Smooth muscle cell of bladder (primary cell): ENCODE results near the gene ST3GAL3. TPM values are rescaled to one million over a fixed set of nuclear protein-coding genes. Genes with fewer than 3 reads are reported as not detected.

ENCODE experiments used
- total RNA-seq: library from RNA; depleted of rRNA; stranded (reverse); fragments of >200 nt; gene quantifications from 2 replicates; pipeline ENCODE4 v1.2.3, GENCODE V29; 2014

Gene ST3GAL3, protein sequence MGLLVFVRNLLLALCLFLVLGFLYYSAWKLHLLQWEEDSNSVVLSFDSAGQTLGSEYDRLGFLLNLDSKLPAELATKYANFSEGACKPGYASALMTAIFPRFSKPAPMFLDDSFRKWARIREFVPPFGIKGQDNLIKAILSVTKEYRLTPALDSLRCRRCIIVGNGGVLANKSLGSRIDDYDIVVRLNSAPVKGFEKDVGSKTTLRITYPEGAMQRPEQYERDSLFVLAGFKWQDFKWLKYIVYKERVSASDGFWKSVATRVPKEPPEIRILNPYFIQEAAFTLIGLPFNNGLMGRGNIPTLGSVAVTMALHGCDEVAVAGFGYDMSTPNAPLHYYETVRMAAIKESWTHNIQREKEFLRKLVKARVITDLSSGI
- 16.1 and 25.0 TPM in 2 replicates for total RNA-seq

DNA sequence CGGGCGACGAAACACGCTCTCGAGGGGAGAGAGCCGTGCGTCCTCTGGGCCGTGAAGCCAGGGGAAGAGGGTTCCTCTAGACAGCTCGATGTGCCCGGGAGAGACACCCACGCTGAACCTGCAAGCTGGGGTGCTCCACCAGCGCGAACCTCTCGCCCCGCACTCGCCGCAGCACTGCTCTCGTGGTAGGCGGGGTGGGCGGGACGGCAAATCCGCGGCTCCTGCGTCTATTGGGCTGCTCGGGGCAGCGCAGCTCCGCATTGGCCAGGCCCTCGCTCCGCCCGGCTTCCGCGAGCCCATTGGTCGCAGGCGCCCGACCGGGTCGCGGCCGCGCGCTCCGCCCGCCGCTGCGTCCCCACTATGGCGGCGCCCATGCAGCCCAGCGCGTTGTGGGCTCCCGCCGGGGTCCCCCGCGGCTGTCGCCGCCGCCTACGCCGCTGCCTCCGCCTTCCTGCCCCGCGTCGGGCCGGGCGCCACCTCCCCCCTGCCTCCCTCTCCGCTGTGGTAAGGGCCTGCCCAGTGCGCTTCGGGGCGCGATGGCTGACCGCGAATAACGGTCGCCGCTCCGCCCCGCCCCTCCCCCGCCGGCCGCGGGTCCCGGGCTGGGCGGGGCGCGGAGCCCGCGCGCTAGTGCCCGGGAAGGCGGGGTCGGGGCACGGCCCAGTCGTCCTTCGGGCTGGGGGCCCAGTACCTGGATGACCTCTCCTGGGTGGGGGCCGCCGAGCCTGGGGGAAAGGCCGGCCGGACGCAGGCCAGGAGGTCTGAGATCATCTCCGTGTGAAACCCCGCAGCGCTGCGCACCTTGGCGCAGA is at the start of gene ST3GAL3:
Gene ST3GAL3 (plus strand): TSS at position 347 of the 812 bp plus-strand sequence. CDS start 28,727 bp downstream, outside the sequence.

DNA sequence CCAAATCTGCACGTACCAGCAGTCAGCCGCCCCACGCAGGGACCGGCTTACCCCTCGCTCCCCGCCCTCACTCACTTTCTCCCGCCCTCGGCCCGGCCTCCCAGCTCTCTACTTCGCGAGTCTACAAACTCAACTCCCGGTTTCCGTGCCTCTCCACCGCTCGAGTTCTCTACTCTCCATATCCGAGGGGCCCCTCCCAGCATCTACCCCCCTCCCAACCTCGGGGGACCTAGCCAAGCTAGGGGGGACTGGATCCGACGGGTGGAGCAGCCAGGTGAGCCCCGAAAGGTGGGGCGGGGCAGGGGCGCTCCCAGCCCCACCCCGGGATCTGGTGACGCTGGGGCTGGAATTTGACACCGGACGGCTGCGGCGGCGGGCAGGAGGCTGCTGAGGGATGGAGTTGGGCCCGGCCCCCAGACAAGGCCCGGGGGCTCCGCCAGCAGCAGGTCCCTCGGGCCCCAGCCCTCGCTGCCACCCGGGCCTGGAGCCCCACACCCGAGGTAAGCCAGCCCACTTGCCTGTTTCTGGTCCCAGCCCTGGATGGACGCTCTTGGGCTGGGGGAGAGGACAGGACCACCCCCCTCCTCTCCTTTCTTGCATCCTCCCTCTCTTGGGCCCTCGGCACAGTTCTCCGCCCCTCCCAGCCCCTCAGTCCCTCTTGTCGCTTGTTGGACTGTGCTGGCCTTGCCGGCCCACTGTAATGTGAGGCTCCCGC is 226.2 kb downstream of the ST3GAL3 start, which contains the start of gene ARTN:
Gene ARTN (plus strand): TSS at position 416 of the 715 bp plus-strand sequence. CDS start 1,856 bp downstream, outside the sequence.

DNA sequence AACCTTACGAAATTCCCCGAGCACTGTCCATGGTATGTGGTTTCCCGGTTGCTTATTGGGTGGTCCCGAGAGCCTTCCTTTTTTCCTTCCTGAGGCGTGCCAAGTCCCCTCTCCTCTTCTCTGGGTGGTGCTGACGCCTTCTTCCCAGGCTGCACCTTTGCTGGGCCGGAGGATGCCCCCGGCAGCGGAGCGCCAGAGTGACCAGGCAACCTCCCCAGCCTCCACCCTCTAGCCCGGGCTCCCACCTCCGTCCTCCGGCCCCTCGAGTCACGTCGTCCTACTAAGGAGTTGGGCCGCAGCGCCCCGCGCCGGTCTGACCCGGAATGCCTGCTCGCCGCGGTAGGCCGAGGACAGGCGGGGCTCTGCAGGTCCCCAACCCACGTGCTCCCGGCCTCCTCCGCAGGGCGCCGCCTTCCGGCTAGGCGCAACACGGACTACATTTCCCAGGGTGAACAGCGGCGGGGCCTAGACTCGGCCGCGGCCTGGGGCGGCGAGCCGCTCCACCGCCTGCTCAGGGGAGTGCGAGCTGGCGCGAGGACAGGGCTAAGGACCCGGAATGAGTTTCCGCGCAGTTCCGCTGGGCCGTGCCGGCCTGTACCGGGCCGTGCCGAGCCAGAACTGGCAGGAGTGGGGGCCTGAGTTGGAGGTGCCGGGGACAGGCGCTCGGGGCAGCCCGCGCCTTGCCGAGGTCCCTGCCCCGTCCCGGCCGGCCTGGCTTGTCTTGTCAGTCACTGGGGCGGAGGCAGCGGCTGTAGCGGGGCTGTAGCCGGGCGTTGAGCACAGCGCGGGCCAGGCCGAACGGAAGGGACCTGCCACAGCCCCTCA is 239.1 kb downstream of the ST3GAL3 start, which contains the start of gene IPO13:
Gene IPO13 (plus strand): TSS at position 715 of the 825 bp plus-strand sequence. CDS start 651 bp downstream, outside the sequence.

DNA sequence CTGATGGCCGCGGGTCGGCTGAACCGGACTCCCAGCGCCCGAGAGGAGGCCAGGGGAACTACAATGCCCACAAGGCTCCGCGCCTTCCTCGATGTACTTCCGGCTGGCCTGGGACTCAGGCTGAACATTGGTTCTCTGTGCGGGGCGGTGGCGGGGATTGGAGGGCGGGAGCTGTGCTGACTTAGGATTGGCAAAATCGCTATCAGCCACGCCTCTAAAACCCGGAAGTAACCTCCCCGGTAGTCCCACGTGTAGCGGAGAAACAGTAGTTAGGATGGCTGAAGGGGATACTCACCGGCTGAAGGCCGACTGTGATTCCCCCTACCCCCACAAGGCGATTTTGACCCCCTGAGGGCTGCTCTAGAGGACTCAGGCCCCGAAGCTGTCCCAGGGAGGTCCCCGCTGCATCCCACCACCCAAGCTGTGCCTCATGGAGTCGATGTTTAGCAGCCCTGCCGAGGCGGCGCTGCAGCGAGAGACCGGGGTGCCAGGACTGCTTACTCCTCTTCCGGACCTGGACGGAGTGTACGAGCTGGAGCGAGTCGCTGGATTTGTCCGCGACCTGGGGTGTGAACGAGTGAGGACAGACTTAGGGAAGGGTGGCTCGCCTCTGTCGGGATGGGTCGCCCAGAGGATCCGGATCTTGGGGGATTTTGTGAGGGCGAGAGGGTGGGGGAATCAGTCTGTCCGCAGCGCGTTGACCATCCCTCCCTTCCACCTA is 262.6 kb downstream of the ST3GAL3 start, which contains the start of gene DPH2:
Gene DPH2 (plus strand): TSS at position 265 of the 721 bp plus-strand sequence. CDS start 166 bp downstream, at position 431.

DNA sequence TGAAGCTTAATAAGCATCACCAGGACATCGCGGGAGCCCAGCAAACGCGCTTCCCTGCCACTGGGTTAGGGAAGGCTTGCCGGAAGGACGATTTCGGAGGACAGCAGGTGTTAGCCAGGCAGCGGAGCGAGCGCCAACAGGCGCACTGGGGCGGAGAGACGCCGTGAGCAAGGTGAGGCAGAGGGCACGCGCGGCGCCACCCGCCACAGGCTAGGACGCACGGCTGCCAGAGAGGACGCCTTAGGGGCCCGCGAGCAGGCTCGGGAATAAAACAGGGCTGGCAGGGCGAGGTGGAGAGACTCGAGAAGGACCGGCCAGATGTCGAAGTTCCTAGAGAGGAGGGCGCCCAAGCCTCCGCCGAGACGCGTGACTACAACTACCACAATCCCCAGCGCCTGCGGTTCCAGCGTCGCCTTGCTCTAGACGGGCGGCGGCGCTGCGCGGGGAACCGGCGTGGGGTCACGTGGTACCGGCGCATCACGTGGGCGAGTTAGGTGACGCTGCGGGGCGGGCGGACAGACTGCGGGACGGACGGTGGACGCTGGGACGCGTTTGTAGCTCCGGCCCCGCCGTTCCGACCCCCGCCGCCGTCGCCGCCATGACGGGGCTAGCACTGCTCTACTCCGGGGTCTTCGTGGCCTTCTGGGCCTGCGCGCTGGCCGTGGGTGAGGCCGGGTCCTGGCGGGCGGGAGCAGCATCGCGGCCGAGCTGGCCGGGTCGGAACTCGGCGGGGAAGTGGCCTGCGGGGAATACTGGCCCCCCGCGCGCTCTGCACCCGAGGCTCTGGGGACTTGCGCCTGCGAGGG is 267.3 kb downstream of the ST3GAL3 start, which contains the start of gene ATP6V0B:
Gene ATP6V0B (plus strand): TSS at position 518 of the 806 bp plus-strand sequence. CDS start 81 bp downstream, at position 599.

DNA sequence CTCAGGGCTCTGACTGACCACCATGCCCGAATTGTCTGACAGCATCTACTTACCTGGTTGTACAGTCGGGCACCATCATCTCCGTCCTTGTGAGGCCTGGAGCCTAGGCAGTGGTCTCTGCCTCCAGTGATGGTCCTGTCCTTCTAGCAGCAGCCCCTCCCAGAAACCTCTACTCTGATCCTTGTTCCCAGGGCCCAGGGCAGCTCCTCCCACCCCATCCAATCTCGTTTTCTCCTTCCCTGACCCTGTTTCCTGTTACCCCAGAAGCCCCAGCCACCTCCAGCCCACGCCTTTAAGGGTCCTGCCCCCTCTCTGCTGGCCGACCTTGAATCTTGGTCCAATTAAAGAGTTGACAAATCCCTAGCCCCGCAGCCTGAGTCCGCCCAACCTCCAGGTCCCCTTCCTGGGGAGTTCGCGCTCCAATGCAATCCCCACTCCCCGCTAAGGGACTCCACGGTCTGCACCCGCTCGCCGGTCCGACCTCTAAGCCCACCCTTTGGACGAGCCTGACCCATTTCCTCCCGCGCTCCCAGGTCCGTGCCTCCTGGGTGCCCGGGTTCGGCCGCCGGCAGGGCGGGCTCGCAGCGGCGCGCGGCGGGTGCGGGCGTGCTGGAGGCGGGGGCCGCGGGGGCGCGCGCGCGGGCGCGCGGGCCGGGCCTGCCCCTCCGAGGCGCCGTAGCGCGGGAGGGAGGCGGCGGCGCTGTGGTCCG is 271.4 kb downstream of the ST3GAL3 start, which contains the start of gene B4GALT2:
Gene B4GALT2 (plus strand): TSS at position 660 of the 710 bp plus-strand sequence. CDS start 1,951 bp downstream, outside the sequence.

Other genes with a start within 250 kb of the ST3GAL3 start
- 34.4 and 42.6 TPM in 2 replicates for gene PTPRF, start 176.7 kb upstream of the ST3GAL3 start, total RNA-seq
- 38.6 and 41.5 TPM in 2 replicates for gene KDM4A, start 57.4 kb upstream of the ST3GAL3 start, total RNA-seq
- gene ARTN, start 226.3 kb downstream of the ST3GAL3 start, total RNA-seq = 0.14 and 0.18 TPM in 2 replicates
- 13.4 and 17.5 TPM in 2 replicates for gene IPO13, start 239.4 kb downstream of the ST3GAL3 start, total RNA-seq